GM18868 (cell line): ENCODE measurements around the gene TMEM106C.

ENCODE experiments used
- ATAC-seq: cut with Tn5 transposase; IDR thresholded peaks from one replicate; pipeline ENCODE4 v1.9.1; 2021; ENCODE audit warnings: mild to moderate bottlenecking, moderate library complexity; ENCODE audit not compliant: unreplicated experiment

Gene TMEM106C, protein sequence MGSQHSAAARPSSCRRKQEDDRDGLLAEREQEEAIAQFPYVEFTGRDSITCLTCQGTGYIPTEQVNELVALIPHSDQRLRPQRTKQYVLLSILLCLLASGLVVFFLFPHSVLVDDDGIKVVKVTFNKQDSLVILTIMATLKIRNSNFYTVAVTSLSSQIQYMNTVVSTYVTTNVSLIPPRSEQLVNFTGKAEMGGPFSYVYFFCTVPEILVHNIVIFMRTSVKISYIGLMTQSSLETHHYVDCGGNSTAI

DNA sequence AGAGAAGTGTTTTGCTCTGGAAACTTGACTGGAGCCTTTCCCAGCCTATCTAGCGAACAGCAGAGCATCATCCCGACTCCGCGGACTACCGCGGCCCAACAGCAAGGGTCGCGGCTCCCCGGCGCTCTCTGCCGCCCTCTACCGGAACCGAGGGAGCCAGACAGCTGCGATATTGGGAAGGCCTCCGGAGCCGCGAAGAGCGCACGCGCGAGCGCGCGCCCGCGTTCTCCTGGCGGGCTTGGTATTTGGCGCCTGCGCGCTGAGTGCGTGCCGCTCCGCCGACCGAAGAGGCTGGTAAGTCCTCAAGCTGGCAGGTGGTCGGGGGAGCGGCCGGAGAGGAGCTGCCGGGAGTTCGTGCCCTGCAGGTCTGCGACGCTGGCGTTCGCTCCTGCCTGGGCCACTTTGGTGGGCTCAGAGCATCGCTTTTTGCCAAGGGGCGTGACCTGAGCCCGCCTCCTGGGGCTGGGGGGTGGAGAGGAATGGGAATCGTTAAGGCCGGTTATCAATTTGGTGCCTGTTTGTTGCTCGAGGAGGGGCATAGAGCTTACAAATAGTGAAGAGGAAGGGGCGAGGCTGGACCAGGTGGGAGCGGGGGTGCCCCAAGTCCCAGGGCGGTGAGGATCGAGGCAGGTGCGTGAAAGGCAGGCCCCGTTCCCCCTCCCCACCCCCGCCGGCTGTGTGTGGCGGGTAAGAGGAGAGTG lies at the start of gene TMEM106C:
TSS of gene TMEM106C (plus strand) at position 257 of the 701 bp plus-strand sequence. CDS start 641 bp downstream, outside the sequence.
- peak; percentile 95 for ATAC-seq

DNA sequence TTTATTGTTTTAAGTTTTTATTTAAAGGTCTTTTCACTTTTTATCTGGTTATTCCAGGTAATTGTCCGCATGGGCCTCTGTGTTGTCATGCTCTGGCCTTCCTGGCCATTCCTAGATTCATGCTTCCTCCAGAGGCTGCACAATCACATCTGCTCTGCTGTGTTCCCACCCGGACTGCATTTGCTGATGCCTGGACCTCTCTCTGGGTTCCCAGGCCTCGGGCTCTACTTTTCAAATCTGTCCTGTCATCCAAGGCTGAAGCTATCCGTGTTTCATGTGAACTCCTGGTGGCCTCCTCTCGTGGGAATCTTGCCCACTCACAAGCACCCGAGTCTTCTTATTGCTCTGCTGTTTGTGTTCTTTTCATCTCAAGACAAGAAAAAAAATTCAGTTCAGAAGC lies 42.5 kb upstream of the TMEM106C start:
- ATAC-seq = no peak

DNA sequence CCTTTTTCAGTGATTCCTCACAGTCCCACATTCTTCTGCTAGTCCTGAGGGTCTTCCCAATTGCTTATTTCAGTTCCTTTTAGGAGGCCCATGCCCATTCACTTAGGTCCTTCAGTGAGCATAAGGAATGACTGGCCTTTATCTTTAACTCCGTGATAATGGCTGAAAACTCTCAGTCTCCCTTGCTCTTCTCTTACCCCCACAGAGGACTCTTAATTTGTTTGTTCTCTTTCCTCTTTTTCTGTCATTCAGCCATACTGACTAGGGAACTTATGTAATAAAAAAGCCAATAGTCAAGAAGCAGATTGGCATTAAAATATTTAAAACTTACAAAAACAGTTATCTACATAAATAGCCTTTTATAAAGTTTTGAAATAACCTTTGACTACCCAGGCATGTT lies 41.5 kb upstream of the TMEM106C start:
- ATAC-seq = no peak

DNA sequence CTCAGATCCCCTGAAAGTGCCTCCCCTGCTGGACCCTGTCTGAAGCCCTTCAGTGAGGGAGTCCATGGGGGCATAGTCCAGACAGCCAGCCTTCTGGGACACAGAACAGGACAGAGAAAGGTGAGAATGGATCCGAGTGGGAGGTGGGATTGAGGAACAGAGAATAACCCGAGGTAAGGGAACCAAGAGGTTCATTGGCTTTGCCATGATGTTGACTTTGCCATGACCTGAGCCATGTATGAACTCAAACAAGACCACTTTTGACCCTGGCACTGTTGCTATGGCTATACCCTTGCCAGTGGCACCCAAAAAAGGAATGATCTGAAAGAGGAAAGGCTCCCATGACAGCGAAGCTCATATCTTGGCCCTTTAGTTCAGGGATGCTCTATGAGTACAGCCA lies 36.0 kb upstream of the TMEM106C start:
- no peak for ATAC-seq

DNA sequence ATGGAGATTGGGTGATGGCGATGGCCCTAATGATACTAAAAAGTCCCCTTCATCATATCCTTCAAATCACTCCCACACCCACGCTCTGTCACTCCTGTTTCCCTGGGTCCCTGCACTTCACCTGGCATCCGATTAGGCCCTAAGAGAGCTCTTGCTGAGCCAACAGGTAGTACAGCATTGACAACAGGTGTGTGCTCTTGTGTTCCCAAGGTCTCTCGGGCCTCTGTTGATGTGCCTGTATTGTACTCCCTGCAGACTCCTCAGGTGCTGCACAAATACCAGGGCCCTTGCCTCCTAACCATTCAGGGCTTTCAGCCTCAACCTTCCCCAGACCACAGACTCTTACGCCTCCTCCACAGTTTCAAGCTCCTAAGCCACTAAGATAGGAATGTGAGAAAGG lies 32.8 kb upstream of the TMEM106C start:
- ATAC-seq = no peak

DNA sequence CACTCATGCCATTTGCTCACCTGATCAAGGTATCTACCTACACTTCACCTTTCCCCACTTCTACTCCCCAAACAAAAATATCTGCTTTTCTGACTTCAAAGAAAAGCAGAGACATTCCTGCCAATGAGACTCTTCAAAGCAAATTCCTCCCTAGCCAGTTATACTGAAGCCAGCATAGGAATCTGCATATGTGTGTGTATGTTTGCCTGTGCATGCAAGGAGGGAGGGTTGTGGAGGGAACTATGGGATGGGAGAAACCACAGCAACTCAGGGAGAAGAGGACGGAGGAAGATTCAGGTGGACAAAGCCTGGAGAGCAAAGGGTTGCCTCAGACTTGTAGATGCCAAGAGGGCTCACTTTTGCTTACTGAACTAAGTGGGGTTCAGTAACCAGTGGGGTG lies 32.2 kb upstream of the TMEM106C start:
- no peak for ATAC-seq

DNA sequence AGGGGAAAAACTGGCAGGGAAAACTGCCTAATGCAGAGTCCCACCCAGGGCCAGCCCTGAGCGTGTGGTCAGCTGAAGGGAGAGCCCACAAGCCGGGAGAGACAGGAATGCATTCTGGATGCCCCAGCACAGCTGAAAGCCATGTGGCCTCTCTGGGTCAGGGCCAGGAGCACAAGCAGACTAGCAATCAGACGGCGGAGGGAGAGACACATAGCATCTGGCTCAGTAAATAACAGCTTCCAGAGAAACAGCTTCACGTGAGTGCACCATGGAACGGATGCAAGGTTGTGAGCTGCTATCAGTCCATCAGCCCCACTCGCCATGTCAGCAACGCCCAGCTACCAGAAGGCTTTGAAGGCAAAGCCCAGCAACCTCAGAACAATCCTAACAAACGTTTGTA lies 28.2 kb upstream of the TMEM106C start:
- ATAC-seq = no peak

DNA sequence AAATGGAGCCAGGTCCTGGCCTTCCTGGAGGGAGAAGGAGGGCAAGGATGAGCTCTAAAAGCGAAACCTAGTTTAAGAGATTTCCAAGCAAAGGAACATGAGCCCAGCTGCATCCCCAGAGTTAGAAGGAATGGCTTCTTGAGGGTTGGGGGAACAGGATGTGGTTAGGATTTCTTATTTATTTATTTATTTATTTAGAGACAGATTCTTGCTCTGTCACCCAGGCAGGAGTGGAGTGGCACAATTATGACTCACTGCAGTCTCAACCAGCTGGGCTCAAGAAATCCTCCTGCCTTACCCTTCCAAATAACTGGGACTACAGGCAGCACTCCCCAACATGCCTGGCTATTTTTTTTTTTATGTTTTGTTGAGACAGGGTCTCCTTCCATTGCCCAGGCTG lies 25.3 kb upstream of the TMEM106C start:
- no peak for ATAC-seq

DNA sequence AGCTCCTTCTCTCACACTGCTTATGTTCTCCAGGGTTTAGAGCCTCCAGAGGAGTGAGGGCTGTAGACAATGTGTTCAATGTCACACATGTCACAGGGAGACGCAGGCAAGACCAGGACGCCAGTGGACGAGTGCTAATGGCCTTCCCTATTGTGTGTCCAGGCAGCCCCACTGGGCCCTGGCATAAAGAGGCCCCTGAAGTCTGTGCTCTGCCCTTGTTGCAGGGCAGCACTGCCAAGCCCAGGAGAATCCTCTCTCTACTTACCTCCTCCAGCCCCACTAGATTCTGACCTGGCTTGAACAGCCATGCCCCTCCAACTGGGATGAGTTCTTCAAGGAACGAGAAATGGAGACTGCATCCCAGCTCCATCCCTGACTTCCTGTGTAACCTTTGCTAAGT lies 24.8 kb upstream of the TMEM106C start:
- ATAC-seq = no peak

DNA sequence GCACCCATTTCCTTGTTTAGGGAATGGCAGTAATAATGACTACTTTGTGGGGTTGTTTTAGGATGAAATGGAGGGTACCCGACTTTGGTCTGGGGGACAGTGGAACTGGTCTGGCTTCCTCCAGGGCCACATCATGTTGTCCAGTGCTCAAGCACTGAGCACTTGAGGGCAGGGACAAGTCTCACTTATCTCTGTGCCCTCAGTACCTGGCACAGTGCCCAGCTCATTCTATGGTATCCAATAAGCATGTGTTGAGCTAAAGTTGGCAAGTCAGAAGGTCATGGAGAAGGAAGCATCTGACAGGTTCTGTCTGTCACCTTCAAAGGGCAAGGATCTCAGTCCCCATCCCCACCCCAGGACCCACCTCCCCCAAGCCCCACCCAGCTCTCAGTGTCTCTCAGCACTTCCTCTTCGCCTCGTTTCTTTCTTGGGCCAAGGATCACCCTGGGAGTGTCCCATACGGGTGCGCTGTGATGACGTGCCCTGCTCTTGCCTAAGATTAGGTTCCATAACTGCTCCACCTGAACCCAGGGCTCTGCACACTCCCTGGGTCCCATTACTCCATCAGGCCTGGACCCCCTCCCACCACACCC lies 24.3 kb upstream of the TMEM106C start:
- no peak for ATAC-seq

DNA sequence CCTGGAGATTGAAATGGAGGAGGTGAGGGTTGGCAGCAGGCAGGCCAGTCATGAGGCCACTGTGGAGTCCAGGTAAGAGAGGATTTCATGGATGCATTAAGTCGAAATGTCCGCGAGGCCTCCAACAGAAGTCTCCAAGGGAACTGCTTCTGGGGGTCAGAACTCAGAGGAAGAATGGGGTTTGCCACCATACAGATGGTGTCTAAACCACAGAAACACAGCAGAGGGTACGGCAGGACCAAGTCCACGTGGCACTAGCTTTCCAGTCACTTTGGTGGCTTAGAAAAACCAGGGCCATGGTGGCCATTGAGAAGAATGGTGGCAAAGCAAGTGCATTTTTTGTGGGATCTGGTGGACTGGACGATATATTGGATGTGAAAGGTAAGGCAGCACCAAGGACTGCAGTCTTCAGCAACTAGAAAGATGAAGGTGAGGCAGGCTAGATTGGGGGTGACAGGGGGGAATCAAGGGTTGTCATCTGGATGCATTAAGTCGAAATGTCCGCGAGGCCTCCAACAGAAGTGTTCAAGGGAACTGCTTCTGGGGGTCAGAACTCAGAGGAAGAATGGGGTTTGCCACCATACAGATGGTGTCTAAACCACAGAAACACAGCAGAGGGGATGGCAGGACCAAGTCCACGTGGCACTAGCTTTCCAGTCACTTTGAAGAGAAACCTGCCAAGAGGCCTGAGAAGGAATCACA lies 22.5 kb upstream of the TMEM106C start:
- no peak for ATAC-seq

DNA sequence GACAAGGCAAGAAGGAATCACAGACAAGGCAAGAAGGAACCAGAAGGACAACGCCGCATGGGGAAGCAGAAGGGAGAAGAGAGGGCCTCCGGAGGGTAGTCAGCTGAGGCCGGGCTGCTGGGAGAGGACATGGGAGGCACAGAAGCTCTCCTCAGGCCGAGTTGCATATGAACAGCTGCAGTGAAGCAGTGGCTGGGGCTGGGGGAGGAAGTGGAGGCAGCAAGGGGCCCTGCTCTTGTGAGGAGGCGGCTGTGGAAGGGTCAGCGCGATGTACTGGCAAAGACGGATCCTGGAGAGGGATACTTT lies 22.0 kb upstream of the TMEM106C start:
- no peak for ATAC-seq

DNA sequence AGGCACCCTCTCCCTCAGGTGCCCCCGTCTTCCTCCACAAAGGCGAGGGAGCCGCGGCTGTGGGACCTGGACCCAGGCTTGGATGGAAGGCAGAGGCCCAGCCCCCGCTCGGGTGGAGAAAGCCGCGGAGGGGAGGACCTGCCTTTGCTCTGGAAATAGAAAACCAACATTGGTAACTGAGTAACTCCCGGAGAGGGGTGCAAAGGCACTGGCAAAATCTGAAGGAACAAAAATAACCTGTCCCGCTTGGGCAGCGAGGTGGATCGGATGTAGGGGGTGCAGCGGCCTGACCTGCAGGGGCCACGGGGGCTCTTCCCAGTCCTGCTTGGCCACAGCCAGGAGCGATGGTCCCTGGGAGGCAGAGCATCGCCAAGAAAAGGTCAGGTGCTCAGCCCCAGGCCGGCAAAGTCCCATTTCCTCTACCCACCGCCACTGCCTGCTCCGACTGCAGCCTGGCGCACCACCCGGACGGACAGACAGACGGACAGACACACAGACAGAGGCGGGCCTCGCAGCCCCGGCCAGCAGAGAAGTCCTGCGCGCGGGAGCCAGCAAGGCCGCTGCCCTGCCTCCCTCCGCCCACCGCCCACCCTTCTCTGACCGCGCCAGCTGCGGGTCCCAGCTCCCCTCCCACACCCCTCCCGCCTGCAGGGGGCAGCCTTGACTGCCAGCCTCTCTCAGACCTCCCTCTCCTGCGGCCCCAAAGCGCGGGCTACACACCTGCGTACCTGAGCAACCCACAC lies 21.4 kb upstream of the TMEM106C start:
- no peak for ATAC-seq

DNA sequence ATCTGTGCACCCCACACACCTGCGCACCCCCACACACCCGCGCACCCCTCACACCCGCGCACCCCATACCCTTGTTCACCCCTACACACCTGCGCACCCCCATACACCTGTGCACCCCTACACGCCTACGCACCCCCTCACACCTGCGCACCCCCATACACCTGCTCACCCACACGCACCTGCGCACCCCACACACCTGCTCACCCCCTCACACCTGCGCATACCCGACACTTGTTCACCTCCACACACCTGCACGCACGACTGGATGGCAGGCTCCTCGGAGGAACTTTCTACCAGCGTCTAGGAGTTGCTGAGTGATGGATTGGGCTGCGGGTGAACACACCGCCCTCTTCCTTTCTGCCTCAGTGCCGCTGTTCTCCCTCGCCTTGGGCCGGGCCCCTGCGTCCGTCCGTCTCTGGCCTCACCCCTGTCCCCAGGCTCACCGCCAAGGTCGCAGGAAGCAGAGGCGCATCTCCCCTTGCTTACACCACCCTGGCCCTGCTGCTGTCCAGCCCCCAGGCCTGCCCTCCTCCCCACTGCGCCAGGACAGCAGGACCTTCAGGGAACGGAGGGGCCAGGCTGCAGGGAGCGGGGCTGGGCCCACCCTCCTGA lies 20.7 kb upstream of the TMEM106C start:
- ATAC-seq = no peak

DNA sequence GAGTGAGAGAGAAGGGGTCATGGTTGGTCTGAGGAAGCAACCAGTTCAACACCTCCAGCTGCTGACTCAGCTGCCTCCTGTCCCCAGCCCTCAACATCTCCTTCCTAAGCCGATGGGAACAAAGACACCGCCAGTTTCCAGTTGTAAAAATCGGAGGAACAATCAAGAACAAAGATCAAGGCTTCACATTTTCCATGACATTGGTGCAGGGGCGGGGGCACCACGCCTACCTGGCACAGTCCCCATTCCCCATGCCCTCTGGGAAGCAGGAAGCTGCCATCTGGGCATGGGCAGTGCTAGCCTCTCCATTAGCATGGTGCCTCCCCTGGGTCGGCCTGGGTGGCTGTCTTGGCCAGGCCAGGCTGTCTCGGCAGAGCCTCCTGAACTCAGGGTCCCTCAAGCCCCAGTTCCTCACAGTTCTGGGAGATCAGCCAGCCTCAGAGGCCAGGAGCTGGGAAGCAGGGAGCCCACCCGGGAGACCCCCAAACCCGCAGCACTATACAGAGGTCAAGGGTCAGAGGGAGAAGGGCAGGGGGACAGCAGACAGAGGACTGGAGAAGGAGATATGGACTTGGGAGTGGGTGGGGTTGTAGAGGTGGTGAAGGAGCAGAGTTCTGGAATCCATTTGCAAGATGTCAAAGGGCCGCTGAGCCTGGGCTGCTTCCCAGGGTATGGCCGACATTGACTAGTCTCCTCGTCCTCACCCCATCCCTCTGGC lies 19.6 kb upstream of the TMEM106C start:
- no peak for ATAC-seq

DNA sequence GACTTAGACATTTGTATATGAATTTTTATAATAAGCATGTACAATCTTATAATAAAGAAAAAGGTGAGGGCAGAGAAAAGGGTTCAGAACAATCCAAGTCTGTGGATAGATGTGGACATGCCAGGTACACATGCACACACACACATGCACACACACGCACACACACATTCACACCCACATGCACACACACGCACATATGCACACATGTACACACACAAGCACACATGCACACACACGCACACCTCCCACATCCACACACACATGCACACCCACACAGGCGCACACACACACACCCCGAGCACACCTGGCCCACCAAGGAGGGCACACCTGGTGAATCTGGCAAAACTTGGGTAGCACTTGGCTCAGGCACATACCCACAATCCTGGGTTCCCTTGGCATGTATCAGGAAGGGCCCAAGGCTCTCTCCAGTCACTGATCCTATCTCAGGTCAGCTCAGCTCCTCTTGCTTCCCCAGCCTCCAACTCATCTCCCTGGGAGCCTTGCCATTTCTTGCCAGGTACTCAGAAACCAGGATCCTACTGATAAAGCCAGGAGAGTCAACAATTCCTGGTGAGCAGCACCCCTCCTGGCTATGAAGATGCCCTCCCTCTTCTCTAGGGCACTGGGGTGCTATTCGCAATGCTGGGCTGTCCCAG lies 18.6 kb upstream of the TMEM106C start:
- no peak for ATAC-seq

DNA sequence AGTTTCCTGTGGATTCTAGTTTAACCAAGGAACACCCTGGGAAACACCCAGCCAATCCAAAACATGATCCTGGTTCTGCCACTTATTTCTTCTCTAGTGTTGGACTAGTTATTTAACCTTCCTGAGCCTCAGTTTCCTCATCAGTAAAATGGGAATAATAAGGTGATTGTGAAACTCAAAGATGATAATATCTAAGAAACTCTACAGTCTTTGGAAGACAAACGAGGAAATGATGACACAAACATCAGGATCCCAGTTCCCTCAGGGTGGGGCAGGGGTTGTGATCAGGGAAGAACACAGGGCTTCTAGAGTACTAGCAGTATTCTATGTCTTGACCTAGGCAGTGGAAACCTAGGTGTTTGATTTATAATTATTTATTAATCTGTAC lies 18.1 kb upstream of the TMEM106C start:
- ATAC-seq = no peak

DNA sequence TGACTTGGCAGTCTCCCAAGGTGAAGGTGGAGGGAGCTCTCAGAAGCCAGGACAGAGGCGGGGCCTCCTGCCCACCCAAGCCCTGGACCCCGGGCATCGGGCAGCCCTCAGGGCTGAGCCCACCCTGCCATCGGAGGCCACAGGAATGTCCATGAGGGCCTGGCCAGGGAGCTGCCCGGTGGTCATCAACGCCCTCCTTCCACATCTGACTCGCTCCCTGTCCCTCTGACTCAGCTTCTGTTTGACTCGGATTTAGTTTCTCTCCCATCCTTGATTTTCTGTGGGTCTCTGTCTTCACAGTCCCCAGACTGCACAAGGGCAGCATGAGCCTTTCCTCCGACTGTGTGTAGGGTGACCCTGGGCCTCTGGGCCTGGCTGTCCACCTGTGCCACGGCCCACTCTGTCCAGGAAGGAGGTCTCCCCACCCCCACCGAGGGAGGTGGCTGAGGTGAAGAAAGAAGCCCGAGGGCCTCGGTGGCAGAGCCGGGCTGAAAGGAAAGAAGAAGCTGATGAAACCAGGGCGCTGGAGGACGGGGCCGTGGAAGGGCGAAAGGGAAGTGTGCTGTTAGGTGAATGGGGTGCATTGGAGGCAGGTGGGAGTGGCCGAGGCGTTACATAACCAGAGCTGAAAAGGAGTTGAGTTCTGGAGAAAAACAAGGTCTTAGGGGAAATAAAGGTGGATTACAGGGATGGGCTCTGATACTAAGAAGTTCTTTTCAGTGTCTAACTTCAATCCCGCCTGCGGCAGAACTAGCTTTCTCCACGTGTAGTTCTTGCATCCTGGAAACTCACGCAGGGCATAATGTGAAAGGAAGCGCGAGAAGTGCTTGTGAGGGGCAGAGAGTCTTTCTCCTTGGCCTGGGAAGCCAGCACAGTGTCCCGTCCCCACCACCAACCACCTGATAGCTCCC lies 16.7 kb upstream of the TMEM106C start:
- no peak for ATAC-seq

DNA sequence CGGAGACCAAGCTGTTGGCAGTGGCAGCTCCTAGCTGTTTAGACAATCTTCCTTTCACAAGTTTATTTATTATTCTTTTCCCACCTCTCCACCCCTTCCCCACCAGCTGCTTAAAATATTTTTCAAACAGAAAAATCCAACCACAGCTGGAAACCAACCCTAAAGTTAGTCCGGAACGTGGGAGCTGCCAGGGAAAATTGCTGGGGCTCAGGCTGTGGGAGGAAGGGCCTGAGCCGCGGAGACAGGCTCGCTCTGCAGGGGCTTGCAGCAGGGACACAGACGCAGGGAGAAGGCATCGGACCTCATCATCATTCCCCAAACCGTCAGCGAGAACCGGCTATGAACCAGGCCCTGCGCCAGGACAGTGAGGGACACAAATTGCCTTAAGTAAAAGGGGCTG lies 16.1 kb upstream of the TMEM106C start:
- no peak for ATAC-seq
